ENCODE results near the gene PAPPA.

DNA sequence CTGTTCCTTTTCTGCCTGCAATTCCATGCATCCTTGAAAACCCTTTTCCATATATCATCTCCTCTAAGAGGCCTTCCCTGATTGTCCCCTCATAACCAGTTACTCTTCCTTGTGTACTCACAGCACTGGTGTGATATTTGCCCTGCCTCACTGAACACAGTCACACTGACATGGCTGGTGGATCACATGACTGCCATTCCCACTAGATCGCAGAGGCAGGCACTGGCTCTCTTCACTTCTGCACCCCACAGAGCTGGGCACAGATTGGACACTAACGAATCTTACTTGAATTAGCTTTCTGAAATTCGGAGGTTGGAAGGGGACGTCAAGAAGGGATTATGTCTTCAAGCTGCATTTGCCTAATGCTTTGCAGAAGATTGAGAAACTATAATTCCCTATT lies 208.0 kb downstream of the PAPPA start:
- TF ChIP-seq, protein P1, sequence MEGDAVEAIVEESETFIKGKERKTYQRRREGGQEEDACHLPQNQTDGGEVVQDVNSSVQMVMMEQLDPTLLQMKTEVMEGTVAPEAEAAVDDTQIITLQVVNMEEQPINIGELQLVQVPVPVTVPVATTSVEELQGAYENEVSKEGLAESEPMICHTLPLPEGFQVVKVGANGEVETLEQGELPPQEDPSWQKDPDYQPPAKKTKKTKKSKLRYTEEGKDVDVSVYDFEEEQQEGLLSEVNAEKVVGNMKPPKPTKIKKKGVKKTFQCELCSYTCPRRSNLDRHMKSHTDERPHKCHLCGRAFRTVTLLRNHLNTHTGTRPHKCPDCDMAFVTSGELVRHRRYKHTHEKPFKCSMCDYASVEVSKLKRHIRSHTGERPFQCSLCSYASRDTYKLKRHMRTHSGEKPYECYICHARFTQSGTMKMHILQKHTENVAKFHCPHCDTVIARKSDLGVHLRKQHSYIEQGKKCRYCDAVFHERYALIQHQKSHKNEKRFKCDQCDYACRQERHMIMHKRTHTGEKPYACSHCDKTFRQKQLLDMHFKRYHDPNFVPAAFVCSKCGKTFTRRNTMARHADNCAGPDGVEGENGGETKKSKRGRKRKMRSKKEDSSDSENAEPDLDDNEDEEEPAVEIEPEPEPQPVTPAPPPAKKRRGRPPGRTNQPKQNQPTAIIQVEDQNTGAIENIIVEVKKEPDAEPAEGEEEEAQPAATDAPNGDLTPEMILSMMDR (IDR thresholded peaks at IDR 0.05; ENCODE audit: low read depth, low read length), result no peak
- TF ChIP-seq EZH2phosphoT487 (IDR thresholded peaks at IDR 0.05; ENCODE audit: low read depth), result no peak
